Caki2 (cell line): Measurements from ENCODE around the gene EHBP1. TPM values are rescaled to one million over a fixed set of nuclear protein-coding genes. Genes with fewer than 3 reads are reported as not detected.

Experiments
- DNase-seq: peaks from one replicate; pipeline ENCODE4 v3.0.0-alpha.2; 2015; ENCODE audit warnings: low read depth
- in situ Hi-C: cut with HindIII; loops from 2 replicates; pipeline ENCODE4 v1.10.0; 2016; ENCODE audit warnings: low sequenced_read_pairs, low pct_unique_long_range_greater_than_20kb, mixed read lengths
- total RNA-seq: library from RNA; depleted of rRNA; stranded (reverse); fragments of >200 nt; shearing (Covaris generic); gene quantifications from 2 replicates; pipeline ENCODE4 v1.2.3, GENCODE V29; 2014; ENCODE audit warnings: low replicate concordance

Gene EHBP1
- total RNA-seq, 1 experiment from 2014 or later: 31.6 TPM

GRCh38 chr2:62826953-62827675 is 121.6 kb downstream of the EHBP1 start:
- DNase-seq: no peak
- in situ Hi-C loops: no loop called here

- no peak for DNase-seq
- in situ Hi-C loops: no loop called here
These were observed 126.2 kb downstream of the EHBP1 start for GRCh38 chr2:62831729-62832128.

GRCh38 chr2:62844311-62845090 is 139.0 kb downstream of the EHBP1 start:
- in situ Hi-C loops: no loop called here
- no peak for DNase-seq

- in situ Hi-C loops: no loop called here
- DNase-seq: no peak
These were observed 139.7 kb downstream of the EHBP1 start for GRCh38 chr2:62845256-62845655.

- DNase-seq: no peak
- in situ Hi-C loops: no loop called here
These were observed 146.7 kb downstream of the EHBP1 start for GRCh38 chr2:62852254-62852653.

GRCh38 chr2:62854600-62855514 is 149.3 kb downstream of the EHBP1 start:
- no peak for DNase-seq
- in situ Hi-C loops: no loop called here

- in situ Hi-C loops: no loop called here
- DNase-seq: no peak
These were observed 150.9 kb downstream of the EHBP1 start for GRCh38 chr2:62856228-62857040.

- in situ Hi-C loops: no loop called here
- no peak for DNase-seq
These were observed 151.8 kb downstream of the EHBP1 start for GRCh38 chr2:62857139-62857931.

GRCh38 chr2:62858231-62858832 is 152.8 kb downstream of the EHBP1 start:
- in situ Hi-C loops: no loop called here
- no peak for DNase-seq

GRCh38 chr2:62868947-62869346 is 163.4 kb downstream of the EHBP1 start:
- DNase-seq: no peak
- in situ Hi-C loops: no loop called here

GRCh38 chr2:62870966-62871365 is 165.5 kb downstream of the EHBP1 start:
- DNase-seq: no peak
- in situ Hi-C loops: no loop called here

- in situ Hi-C loops: no loop called here
- DNase-seq: no peak
These were observed 166.0 kb downstream of the EHBP1 start for GRCh38 chr2:62871506-62871905.

GRCh38 chr2:62873603-62874002 is 168.1 kb downstream of the EHBP1 start:
- no peak for DNase-seq
- in situ Hi-C loops: no loop called here

- DNase-seq: no peak
- in situ Hi-C loops: no loop called here
These were observed 169.4 kb downstream of the EHBP1 start for GRCh38 chr2:62874881-62875383.

- in situ Hi-C loops: no loop called here
These were observed 175.8 kb downstream of the EHBP1 start for GRCh38 chr2:62881162-62881795.

GRCh38 chr2:62883629-62884028 is 178.1 kb downstream of the EHBP1 start:
- no peak for DNase-seq
- in situ Hi-C loops: no loop called here

More at GRCh38 chr2:62881162-62881795, 175.8 kb downstream of the EHBP1 start:
- DNase-seq: no peak
